HEK293 (cell line): ENCODE results near the gene FAM228B.

Source experiments
- CTCF ChIA-PET: fragments of 350-600 bp; formaldehyde crosslinking; extraction: SDS; loops from one replicate; lab custom pipeline; 2021; ENCODE audit warnings: antibody characterized with exemption; lab: Yijun Ruan, JAX
- POLR2A ChIA-PET: fragments of 300-600 bp; formaldehyde crosslinking; extraction: SDS; loops from one replicate; lab custom pipeline; 2020; ENCODE audit warnings: antibody characterized with exemption, inconsistent platforms; lab: Yijun Ruan, JAX
- H3K27ac ChIP-seq: fragments of 200-500 bp; sonication (Bioruptor generic); 2 replicates; pipeline ENCODE4 v1.5.1; 2014; ENCODE audit warnings: low read depth, low read length, control low read depth, inconsistent platforms; ENCODE audit errors: extremely low read depth
- H3K36me3 ChIP-seq, 2 experiments: fragments of 200-500 bp in 1 of 2; sonication (Bioruptor generic) in 1 of 2; 1 replicate in 1 of 2; 2 replicates in 1 of 2; pipeline ENCODE4 v1.5.1; 2014 to 2017; ENCODE audit warnings: inconsistent platforms in 2 of 2, low read length in 2 of 2; ENCODE audit not compliant: control insufficient read depth in 2 of 2, insufficient read depth in 1 of 2
- H3K4me1 ChIP-seq: fragments of 200-500 bp; sonication (Bioruptor generic); 2 replicates; pipeline ENCODE4 v1.5.1; 2014; ENCODE audit warnings: mild to moderate bottlenecking, low read length, inconsistent platforms; ENCODE audit not compliant: control insufficient read depth, insufficient read depth
- H3K4me3 ChIP-seq: 2 replicates; pipeline ENCODE4 v1.5.1; 2011; ENCODE audit warnings: low read depth, mild to moderate bottlenecking, control low read depth, low read length, moderate library complexity
- H3K9me3 ChIP-seq: fragments of 200-500 bp; sonication (Bioruptor generic); 2 replicates; pipeline ENCODE4 v1.5.1; 2014; ENCODE audit warnings: low read depth, low read length, inconsistent platforms; ENCODE audit not compliant: control insufficient read depth, insufficient read depth
- PBX3 ChIP-seq: sonication (generic); formaldehyde crosslinking; IDR thresholded peaks from 2 replicates; pipeline ENCODE4 v1.8.1; 2022; ENCODE audit warnings: mild to moderate bottlenecking, moderate library complexity, missing genetic modification reagents
- PRDM1 ChIP-seq: fragments of 450-650 bp; formaldehyde crosslinking; IDR thresholded peaks from 2 replicates; pipeline ENCODE4; 2016; ENCODE audit warnings: missing biosample characterization, missing genetic modification characterization
- REPIN1 ChIP-seq: fragments of 450-650 bp; formaldehyde crosslinking; IDR thresholded peaks from 2 replicates; pipeline ENCODE4 v1.5.1; 2017; ENCODE audit warnings: missing biosample characterization, missing genetic modification characterization, low read depth
- SETDB1 ChIP-seq: IDR thresholded peaks from one replicate; pipeline ENCODE4 v1.6.1; 2017; ENCODE audit warnings: mild to moderate bottlenecking, low read length, moderate library complexity, mixed read lengths; ENCODE audit not compliant: insufficient read length
- ZBTB21 ChIP-seq: fragments of 450-650 bp; formaldehyde crosslinking; IDR thresholded peaks from 2 replicates; pipeline ENCODE4 v1.5.1; 2017; ENCODE audit warnings: missing biosample characterization, missing genetic modification characterization
- ZBTB44 ChIP-seq: fragments of 450-650 bp; IDR thresholded peaks from 2 replicates; pipeline ENCODE4 v1.5.1; 2018; ENCODE audit warnings: missing biosample characterization, mild to moderate bottlenecking, missing genetic modification characterization
- ZBTB48 ChIP-seq: fragments of 450-650 bp; formaldehyde crosslinking; IDR thresholded peaks from 2 replicates; pipeline ENCODE4 v1.5.1; 2016; ENCODE audit warnings: missing biosample characterization, missing genetic modification characterization
- ZBTB6 ChIP-seq: fragments of 450-650 bp; formaldehyde crosslinking; IDR thresholded peaks from 2 replicates; pipeline ENCODE4 v1.5.1; 2017; ENCODE audit warnings: missing biosample characterization, missing genetic modification characterization
- ZIC2 ChIP-seq: fragments of 450-650 bp; formaldehyde crosslinking; IDR thresholded peaks from 2 replicates; pipeline ENCODE4 v1.5.1; 2016; ENCODE audit warnings: missing biosample characterization, missing genetic modification characterization
- ZNF169 ChIP-seq: fragments of 450-650 bp; formaldehyde crosslinking; IDR thresholded peaks from 2 replicates; pipeline ENCODE4 v1.5.1; 2016; ENCODE audit warnings: missing biosample characterization, missing genetic modification characterization
- ZNF266 ChIP-seq: fragments of 450-650 bp; formaldehyde crosslinking; IDR thresholded peaks from 2 replicates; pipeline ENCODE4 v1.5.1; 2016; ENCODE audit warnings: missing biosample characterization, missing genetic modification characterization, low read depth
- ZNF335 ChIP-seq: fragments of 450-650 bp; formaldehyde crosslinking; conservative IDR thresholded peaks from 2 replicates; pipeline ENCODE4 v1.5.1; 2016; ENCODE audit warnings: missing biosample characterization, missing genetic modification characterization
- ZNF404 ChIP-seq: fragments of 450-650 bp; formaldehyde crosslinking; IDR thresholded peaks from 2 replicates; pipeline ENCODE4 v1.5.1; 2017; ENCODE audit warnings: missing biosample characterization, missing genetic modification characterization
- ZNF423 ChIP-seq: fragments of 450-650 bp; formaldehyde crosslinking; IDR thresholded peaks from 2 replicates; pipeline ENCODE4 v1.5.1; 2016; ENCODE audit warnings: missing biosample characterization, missing genetic modification characterization
- ZNF621 ChIP-seq: fragments of 450-650 bp; formaldehyde crosslinking; IDR thresholded peaks from 2 replicates; pipeline ENCODE4 v1.5.1; 2017; ENCODE audit warnings: missing biosample characterization, missing genetic modification characterization
- ZNF623 ChIP-seq: fragments of 450-650 bp; formaldehyde crosslinking; IDR thresholded peaks from 2 replicates; pipeline ENCODE4 v1.5.1; 2016; ENCODE audit warnings: missing biosample characterization, missing genetic modification characterization
- ZNF704 ChIP-seq: fragments of 450-650 bp; formaldehyde crosslinking; IDR thresholded peaks from 2 replicates; pipeline ENCODE4 v1.5.1; 2016; ENCODE audit warnings: missing biosample characterization, missing genetic modification characterization
- ZNF707 ChIP-seq: fragments of 450-650 bp; formaldehyde crosslinking; IDR thresholded peaks from 2 replicates; pipeline ENCODE4 v1.5.1; 2016; ENCODE audit warnings: missing biosample characterization, missing genetic modification characterization
- ZNF830 ChIP-seq: fragments of 450-650 bp; IDR thresholded peaks from 2 replicates; pipeline ENCODE4 v1.5.0; 2018; ENCODE audit warnings: missing biosample characterization, missing genetic modification characterization, low read depth, mild to moderate bottlenecking, moderate library complexity
- ZSCAN4 ChIP-seq: fragments of 450-650 bp; formaldehyde crosslinking; IDR thresholded peaks from 2 replicates; pipeline ENCODE4 v1.5.1; 2017; ENCODE audit warnings: missing biosample characterization, missing genetic modification characterization
- TF ChIP-seq, protein P1 (sequence below): fragments of 450-650 bp; formaldehyde crosslinking; optimal IDR thresholded peaks from 2 replicates; pipeline ENCODE3; 2016; ENCODE audit warnings: missing biosample characterization, mild to moderate bottlenecking, missing genetic modification characterization
- TF ChIP-seq, protein P2 (sequence below): fragments of 450-650 bp; formaldehyde crosslinking; IDR thresholded peaks from 2 replicates; pipeline ENCODE4 v1.5.1; 2016; ENCODE audit warnings: missing biosample characterization, missing genetic modification characterization
- TF ChIP-seq, protein P3 (sequence below): fragments of 450-650 bp; formaldehyde crosslinking; IDR thresholded peaks from 2 replicates; pipeline ENCODE4 v1.5.1; 2016; ENCODE audit warnings: missing biosample characterization, missing genetic modification characterization

The FAM228B gene

DNA sequence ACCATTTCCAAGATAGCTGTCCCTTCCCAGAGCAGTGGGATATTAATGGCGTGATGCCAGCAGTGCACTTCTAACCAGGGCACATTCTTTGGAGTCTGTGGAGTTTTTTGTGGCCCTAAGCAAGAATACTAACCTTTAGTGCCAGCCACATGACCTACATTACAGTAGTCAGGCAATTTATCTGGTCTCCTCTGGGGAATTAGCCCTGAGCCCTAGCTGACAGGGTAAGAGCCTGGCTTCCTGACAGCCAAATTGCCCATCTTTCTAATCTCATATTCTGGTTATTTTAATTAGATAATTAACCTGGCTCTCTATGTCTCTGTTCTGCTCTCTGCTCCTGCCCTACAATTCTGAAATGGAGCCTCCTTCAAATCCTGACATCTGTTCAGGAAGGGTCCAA, 5.4 kb upstream of the FAM228B start (continued):
- TF ChIP-seq ZNF423 (tag by site-specific recombination) = no peak
- no peak for TF ChIP-seq ZBTB48
- TF ChIP-seq ZNF404 (tag by site-specific recombination) = no peak
- no peak for TF ChIP-seq ZNF623
- no peak for TF ChIP-seq ZBTB21
- TF ChIP-seq, protein P1, sequence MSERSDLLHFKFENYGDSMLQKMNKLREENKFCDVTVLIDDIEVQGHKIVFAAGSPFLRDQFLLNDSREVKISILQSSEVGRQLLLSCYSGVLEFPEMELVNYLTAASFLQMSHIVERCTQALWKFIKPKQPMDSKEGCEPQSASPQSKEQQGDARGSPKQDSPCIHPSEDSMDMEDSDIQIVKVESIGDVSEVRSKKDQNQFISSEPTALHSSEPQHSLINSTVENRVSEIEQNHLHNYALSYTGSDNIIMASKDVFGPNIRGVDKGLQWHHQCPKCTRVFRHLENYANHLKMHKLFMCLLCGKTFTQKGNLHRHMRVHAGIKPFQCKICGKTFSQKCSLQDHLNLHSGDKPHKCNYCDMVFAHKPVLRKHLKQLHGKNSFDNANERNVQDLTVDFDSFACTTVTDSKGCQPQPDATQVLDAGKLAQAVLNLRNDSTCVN (tag by site-specific recombination) = no peak
- TF ChIP-seq, all 188 proteins: peak for 0

- ChIA-PET CTCF (interaction anchor here (0.6 kb wide), 1 partner anchor 194 kb away, joined by 3 read pairs; the partner anchor contains the start of gene ATAD2B), POLR2A (no interaction called here)
- H3K4me1 ChIP-seq = peaks cover 3% of the 10 kb centered on the region
- TF ChIP-seq ZSCAN4 (tag by site-specific recombination) (no peak), ZIC2 (no peak), REPIN1 (no peak), ZNF335 (tag by site-specific recombination) (no peak), ZNF830 (tag by site-specific recombination) (no peak), ZNF707 (tag by site-specific recombination) (no peak), PRDM1 (no peak), ZNF704 (tag by site-specific recombination) (no peak), ZBTB6 (tag by site-specific recombination) (no peak), ZNF621 (tag by site-specific recombination) (no peak), ZNF266 (no peak), ZNF169 (tag by site-specific recombination) (no peak), PBX3 (CRISPR knock-in tag) (no peak), SETDB1 (no peak), ZBTB44 (no peak)
- TF ChIP-seq, protein P2, sequence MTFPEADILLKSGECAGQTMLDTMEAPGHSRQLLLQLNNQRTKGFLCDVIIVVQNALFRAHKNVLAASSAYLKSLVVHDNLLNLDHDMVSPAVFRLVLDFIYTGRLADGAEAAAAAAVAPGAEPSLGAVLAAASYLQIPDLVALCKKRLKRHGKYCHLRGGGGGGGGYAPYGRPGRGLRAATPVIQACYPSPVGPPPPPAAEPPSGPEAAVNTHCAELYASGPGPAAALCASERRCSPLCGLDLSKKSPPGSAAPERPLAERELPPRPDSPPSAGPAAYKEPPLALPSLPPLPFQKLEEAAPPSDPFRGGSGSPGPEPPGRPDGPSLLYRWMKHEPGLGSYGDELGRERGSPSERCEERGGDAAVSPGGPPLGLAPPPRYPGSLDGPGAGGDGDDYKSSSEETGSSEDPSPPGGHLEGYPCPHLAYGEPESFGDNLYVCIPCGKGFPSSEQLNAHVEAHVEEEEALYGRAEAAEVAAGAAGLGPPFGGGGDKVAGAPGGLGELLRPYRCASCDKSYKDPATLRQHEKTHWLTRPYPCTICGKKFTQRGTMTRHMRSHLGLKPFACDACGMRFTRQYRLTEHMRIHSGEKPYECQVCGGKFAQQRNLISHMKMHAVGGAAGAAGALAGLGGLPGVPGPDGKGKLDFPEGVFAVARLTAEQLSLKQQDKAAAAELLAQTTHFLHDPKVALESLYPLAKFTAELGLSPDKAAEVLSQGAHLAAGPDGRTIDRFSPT (tag by site-specific recombination) = no peak
- TF ChIP-seq, protein P3, sequence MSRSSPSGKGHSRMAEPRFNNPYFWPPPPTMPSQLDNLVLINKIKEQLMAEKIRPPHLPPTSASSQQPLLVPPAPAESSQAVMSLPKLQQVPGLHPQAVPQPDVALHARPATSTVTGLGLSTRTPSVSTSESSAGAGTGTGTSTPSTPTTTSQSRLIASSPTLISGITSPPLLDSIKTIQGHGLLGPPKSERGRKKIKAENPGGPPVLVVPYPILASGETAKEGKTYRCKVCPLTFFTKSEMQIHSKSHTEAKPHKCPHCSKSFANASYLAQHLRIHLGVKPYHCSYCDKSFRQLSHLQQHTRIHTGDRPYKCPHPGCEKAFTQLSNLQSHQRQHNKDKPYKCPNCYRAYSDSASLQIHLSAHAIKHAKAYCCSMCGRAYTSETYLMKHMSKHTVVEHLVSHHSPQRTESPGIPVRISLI = no peak
- H3K4me3 ChIP-seq = no peak overlapping the region
- no peaks in the 10 kb centered on the region for H3K36me3 ChIP-seq
- no peaks in the 10 kb centered on the region for H3K9me3 ChIP-seq
- H3K27ac ChIP-seq = no peak overlapping the region
These were observed 2.2 kb upstream of the FAM228B start for GRCh38 chr2:24121066-24121465.
